HG02938 (cell line): ENCODE data around the gene DPCD.

ENCODE experiments used
- ATAC-seq: cut with Tn5 transposase; IDR thresholded peaks from one replicate; pipeline ENCODE4 v1.9.1; 2021; ENCODE audit warnings: mild to moderate bottlenecking, moderate library complexity; ENCODE audit not compliant: unreplicated experiment

DPCD gene

GRCh38 chr10:101587725-101588653 is at the start of gene DPCD, which contains the start of gene POLL:
TSS of gene DPCD (plus strand) at chr10:101588321. CDS start at chr10:101588337, 16 bp downstream.
TSS of gene POLL (minus strand) at chr10:101588257. CDS start at chr10:101587360, 897 bp downstream.
- ATAC-seq: peak; percentile 90

DNA sequence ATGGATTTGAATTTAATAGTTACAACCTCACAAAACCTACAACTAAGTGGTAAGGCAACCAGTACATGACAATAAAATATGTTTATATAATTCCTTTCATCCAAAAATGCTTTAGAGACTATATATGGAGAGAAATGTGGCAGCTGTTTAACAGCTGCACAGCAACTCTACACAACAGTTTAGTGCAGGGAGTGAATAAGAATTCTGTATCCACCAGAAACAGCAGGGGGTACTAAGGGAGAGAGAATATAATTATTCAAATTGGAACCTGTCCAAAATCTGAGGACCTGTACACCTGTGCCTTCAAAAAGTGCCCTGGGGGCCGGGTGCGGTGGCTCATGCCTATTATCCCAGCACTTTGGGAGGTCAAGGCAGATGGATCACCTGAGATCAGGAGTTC is 49.7 kb upstream of the DPCD start:
- no peak for ATAC-seq

DNA sequence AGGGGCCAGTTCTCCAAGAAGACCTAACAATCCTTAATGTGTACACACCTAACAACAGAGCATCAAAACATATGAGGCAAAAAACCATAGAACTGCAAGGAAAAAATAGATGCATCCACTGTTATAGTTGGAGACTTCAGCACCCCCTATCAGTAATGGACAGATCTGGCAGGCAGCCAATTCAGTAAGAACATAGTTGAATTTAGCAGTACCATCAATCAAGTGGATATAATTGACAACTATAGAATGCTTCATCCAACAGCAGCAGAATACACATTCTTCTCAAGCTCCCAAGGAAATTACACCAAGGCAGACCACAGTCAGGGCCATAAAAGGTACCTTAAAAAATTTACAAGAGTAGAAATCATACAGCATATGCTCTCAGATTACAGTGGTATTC is 42.2 kb upstream of the DPCD start:
- no peak for ATAC-seq

GRCh38 chr10:101550965-101551364 is 37.2 kb upstream of the DPCD start:
- ATAC-seq: no peak

DNA sequence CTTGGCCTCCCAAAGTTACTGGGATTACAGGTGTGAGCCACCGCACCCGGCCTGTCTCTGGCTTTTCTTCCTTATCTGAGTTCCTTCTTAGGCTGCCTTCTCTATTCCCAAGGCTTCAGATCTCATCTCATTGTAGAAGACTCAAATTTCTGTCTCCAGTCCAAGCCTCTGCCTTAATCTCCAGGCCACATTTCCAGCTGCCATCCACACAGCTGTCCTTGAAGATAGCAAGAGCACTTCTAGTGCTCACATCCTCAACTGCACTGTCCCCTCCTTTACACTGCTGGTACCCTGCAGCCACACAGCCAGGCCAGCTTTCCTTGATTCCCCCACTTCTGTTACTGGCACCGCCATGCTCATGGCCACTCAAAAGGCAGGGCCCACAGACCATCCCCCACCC is 35.7 kb upstream of the DPCD start:
- ATAC-seq: no peak

GRCh38 chr10:101557541-101557940 is 30.6 kb upstream of the DPCD start:
- ATAC-seq: no peak

DNA sequence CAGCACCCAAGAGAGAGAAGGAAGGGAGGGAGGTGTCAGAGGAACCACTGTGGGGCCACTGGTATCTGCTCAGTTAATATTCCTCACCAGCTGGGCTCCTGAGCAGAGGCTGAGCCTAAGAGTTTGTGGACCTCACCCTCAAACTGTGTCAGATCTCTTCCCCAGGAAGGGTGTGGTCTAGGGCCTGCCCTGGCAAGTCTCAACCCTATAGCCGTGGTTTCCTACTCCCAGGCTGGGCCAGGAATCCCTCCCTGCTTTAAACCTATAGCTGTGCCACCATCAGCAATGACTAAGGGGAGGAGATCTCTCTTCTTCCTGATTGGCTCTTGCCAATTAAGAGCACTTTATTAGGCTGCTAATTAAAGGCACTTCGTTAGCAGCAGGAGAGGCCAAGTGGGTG is 29.9 kb upstream of the DPCD start:
- no peak for ATAC-seq

DNA sequence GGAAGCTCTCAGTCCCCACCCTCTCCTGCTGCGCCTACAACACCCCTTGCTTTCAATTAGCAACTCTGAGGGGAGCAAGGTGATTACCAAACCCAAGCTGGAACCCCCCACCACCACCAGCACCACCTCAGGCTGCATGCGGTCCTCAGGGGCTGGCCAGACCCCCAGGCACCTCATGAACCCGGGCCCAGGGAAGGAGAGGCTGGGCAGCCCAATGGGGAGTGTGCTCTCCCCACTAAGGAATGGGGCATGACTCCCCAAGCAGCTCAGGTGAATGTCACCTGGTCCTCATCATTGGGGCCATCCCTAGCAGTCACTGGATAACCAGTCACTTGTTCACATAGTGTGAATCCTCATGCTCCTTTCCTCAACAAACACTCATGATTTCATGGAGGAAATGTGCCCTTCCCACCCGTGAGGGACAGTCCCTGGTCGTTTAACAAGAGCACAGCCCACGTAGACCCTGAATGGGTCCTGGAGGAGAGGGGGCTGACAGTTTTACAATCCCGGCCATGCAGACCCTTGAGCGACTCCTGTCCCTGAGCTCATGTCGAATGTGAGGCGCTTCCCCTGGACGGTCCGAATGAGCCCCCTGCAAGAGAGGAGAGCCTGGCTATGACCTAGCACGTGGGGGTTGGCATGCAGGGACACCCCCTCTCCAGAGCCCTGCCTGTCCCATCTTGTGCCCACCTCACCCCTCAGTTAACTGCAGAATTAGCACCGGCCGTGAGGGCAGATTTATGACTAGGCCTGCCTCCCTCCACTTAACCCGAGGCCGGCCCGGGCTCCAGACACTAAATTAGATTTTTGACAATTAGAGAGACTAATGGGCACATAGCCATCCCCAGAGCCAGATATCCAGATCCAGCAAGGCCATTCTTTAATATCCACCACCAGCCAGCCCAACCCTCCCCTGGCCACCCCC is 29.2 kb upstream of the DPCD start:
- no peak for ATAC-seq

DNA sequence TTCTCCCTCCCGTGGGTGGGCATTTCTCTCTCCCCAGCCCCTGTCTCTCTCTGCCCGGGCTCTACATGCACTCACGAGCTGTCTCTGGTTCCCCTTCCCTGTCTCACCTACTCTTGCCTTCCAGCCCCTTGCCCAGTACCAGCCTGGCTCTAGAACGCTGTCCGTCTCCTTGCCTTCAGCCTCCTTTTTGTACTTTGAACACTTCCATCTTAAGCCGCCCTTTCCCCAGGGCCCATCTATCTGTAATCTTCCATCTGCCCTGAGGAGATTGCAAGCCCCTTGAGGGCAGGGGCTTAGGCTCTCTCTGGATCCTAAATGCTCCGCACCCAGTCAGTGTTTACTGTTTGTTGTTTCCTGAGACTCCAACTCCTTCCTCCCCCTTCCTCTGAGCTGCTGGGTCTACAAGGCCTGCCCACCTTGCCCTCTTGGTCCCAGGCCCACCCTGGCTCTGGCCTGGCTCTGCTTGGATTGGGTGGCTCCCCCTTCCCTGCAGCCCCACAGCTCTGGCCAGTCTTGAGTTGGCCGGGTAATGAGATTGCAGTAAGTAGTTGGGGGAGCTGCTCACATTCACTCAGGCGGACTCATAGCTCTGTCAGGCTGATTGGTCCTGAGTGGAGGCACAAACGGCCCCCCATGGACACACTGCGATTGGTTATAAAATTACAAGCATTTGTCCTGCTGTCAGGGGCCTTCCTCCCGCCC is 28.4 kb upstream of the DPCD start:
- no peak for ATAC-seq

DNA sequence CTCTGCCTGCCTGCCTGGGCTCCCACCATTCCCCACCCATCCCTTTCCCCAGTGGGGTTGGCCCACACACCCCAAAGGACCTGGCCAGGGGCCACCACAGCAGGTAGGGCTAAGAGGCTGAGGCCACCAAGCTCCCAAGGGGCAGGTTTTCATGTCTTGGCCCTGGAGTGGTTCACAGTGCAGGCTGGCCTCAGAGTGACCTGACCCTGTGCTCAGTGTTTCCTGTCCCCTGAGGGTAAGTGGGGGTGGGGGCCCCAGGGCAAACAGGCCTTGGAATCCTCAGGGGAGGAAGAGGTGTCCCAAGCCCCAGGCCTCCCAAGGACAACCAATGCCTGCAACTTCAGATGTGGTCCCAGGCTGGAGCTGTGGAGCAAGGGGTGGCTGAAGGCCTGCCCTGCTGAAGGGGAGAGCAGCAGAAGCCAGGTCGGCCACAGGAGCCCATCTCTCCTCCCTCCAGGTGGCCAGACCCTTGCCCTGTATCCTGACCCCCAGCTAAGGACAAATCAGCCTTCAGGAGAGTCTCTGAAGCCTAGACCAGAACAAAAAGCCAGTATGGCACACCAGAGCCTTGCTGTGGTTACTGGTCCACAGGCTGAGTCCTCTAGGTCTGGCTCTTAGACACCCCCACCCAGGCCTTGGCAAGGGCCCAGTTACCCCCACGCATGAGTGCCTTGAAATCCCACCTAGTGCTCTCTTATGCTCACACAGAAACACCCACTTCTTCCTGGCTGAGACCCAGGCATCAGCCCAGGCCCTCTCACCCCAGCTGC is 27.6 kb upstream of the DPCD start:
- ATAC-seq: no peak

DNA sequence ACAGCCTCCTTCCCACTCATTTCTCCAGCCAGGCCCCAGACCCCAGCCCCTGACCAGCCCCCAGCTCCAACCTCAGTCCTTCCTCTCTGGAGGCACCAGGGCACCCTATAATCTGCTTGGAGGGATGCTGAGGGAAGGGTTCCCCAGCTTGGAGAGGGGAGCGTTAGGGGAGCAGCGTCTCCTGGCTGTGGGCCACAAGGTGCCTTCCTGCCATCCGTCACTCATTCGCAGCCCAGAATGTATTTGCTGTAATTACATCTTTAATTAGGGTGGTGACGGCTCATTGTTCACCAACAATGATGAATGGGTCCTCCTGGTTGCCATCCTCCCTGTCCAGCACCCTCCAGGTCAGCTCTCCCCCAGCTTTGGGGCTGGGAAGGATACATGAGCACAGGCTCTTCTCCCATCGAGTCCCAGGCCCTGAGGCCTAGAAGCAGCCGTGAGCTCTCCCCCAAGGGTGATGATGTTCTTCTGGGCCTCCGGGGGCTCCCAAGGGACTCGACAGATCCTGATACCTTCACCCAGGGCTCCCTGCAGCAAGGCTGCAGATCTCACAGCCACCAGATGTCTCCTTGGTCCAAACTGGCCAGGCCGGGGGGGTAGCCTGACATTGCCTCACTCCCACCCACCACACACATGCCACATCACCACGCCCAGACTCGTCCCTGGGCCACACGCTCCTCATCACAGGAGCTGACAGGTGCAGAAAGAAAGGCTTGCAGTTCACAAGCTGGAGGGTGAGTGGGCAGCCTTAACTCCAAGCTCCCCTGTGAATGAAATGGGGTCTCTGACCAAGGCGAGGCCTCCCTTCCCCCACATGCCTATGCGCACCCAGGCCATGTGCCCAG is 26.8 kb upstream of the DPCD start:
- no peak for ATAC-seq

- no peak for ATAC-seq
Measured at GRCh38 chr10:101562231-101562630, 25.9 kb upstream of the DPCD start.

DNA sequence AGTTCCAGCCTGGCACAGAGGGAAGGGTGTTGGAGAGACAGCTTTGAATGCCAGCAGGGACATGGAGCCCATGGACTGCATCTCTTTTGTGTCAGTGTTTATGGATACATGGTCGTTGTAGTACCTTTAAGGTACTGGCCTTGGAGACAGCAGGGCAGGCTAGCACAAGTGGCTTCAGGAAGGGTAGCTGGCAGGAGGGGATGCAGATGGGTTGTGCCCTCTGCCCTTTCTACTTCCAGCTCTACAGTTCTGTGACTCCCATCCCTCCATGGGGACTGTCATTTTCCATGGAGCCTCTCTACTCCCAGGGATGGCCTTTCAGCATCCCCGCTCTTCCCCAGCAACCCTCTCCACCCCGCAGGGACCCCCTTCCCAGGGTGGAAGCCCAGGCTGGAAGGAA is 25.1 kb upstream of the DPCD start:
- no peak for ATAC-seq

GRCh38 chr10:101563497-101564040 is 24.6 kb upstream of the DPCD start:
- no peak for ATAC-seq

GRCh38 chr10:101564490-101564991 is 23.6 kb upstream of the DPCD start:
- no peak for ATAC-seq

DNA sequence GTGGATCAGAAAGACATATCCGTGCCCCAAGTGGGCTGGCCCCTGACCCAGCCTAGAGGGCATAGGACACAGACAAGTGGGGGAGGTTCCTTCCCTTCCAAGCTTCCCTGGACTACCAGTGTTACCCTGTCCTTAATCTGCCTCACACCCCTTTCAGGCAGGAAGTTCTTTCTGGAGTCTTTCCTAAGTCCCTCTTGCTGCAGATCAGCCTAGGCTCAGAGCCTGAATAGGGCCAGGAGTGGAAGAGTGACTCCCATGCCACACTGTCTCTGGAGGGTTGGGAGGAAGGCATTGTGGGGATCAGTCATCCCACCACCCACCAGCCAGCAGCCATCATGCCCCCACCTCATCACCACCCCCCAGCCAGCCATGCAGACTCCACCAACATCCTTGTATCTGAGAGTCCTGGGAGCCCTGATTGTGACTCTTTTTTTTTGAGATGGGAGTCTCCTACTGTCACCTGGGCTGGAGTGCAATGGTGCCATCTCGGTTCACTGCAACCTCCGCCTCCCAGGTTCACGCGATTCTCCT is 22.7 kb upstream of the DPCD start:
- no peak for ATAC-seq

GRCh38 chr10:101565936-101566332 is 22.2 kb upstream of the DPCD start:
- no peak for ATAC-seq

DNA sequence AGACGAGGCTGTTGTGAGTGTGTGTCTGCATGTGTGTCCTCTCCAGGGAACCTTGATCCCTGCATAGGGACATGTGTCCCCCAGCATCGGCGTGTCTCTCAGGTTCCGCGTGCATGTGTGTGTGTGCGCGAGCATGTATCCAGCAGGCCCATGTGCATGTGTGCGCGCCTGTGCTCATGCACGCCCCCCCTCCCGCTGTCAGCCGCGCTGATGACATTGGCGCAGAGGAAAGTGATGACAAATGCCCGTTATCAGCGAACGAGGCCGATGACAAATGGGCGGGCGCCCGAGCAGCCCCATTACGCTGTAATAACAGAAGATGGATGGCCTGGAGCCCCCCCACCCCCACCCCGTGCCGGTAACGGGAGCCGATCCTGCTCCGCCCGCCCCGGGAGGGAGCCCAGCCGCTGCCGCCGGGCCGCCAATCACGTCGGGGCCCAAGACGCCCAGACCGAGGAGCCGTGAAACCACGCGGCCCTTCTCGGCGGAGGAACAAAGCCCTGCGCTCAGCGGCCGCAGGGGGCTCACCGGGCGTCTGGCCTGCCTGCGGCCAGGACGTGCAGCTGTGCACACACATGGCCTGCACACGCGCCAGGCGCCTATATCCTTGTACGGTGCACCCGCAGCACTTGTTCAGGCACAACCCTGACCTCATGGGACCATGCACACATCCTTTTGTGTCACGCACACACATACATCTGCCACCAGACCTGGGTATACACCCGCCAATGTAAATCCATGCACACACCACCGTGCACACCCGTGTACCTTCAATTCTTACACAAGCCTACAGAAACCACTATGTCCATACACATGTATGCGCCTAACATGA is 21.6 kb upstream of the DPCD start:
- no peak for ATAC-seq
